ENCODE measurements around the gene TOP2B. TPM values are rescaled to one million over a fixed set of nuclear protein-coding genes. Genes with fewer than 3 reads are reported as not detected.

TOP2B gene, protein sequence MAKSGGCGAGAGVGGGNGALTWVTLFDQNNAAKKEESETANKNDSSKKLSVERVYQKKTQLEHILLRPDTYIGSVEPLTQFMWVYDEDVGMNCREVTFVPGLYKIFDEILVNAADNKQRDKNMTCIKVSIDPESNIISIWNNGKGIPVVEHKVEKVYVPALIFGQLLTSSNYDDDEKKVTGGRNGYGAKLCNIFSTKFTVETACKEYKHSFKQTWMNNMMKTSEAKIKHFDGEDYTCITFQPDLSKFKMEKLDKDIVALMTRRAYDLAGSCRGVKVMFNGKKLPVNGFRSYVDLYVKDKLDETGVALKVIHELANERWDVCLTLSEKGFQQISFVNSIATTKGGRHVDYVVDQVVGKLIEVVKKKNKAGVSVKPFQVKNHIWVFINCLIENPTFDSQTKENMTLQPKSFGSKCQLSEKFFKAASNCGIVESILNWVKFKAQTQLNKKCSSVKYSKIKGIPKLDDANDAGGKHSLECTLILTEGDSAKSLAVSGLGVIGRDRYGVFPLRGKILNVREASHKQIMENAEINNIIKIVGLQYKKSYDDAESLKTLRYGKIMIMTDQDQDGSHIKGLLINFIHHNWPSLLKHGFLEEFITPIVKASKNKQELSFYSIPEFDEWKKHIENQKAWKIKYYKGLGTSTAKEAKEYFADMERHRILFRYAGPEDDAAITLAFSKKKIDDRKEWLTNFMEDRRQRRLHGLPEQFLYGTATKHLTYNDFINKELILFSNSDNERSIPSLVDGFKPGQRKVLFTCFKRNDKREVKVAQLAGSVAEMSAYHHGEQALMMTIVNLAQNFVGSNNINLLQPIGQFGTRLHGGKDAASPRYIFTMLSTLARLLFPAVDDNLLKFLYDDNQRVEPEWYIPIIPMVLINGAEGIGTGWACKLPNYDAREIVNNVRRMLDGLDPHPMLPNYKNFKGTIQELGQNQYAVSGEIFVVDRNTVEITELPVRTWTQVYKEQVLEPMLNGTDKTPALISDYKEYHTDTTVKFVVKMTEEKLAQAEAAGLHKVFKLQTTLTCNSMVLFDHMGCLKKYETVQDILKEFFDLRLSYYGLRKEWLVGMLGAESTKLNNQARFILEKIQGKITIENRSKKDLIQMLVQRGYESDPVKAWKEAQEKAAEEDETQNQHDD (N-terminal part only)
- total RNA-seq: 52.2 and 78.9 TPM in 2 replicates

DNA sequence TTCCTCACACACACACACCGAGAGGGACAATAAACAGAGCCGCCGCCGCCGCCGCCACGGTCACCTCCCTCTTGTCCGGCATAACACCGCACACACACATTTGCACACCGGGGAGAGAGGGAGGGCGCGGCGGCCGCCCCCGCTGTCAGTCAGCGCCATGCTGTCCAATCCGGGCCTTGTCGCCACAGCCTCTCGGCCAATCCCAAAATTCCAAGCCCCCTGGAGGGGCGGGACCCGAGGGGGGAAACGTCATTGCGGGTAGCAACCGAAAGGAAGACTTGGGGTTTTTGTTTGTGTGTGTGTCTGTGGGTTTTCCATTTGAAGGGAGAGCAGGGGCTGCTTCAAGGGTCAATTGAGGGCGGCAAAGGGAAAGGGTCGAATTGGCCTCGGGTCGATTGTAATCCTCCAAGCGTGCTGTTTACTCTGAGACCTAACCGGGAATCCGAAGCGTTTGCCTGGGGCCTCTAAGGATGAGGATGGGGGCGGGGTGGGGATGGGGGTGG is at the start of gene TOP2B:
Gene TOP2B (minus strand): TSS at position 96 of the 503 bp plus-strand sequence. CDS start 610 bp downstream, outside the sequence.

Other genes with a start within 250 kb of the TOP2B start
- 34.4 and 37.2 TPM in 2 replicates for gene RARB, start 236.6 kb downstream of the TOP2B start, total RNA-seq
- 23.4 and 31.7 TPM in 2 replicates for gene NGLY1, start 118.5 kb upstream of the TOP2B start, total RNA-seq
- gene OXSM, start 125.2 kb upstream of the TOP2B start, total RNA-seq: 11.3 and 11.8 TPM in 2 replicates

Data from myometrial cell (primary cell).